Adrenal gland (tissue), 12 donors: ENCODE results near the gene SMG1. TPM values are rescaled to one million over a fixed set of nuclear protein-coding genes. Genes with fewer than 3 reads are reported as not detected.

ENCODE experiments used
- DNase-seq, 7 donors: peaks; one replicate each; pipeline ENCODE4 v3.0.0-alpha.2; 2019 to 2020
- H3K27ac ChIP-seq, 5 donors: fragments of 200-600 bp; sonication (generic) in 4 of 5; 1 replicate in 3 of 5; 2 replicates in 2 of 5; pipeline versions ENCODE4 v1.5.1 to v1.8.0; 2016 to 2020; ENCODE audit warnings: mild to moderate bottlenecking in 1 of 5
- H3K27me3 ChIP-seq: fragments of 200-600 bp; 2 replicates; pipeline ENCODE4 v1.8.0; 2021
- H3K36me3 ChIP-seq, 2 donors: fragments of 200-600 bp; replicated peaks in 1 of 2; 1 replicate in 1 of 2; 2 replicates in 1 of 2; pipeline versions ENCODE4 v1.5.1 to v1.8.0; 2018 to 2022
- H3K4me1 ChIP-seq, 2 donors: fragments of 200-600 bp; replicated peaks in 1 of 2; 1 replicate in 1 of 2; 2 replicates in 1 of 2; pipeline versions ENCODE4 v1.5.1 to v1.8.0; 2018 to 2021
- H3K4me3 ChIP-seq, 4 donors: fragments of 200-600 bp; sonication (generic) in 3 of 4; one replicate each; pipeline ENCODE4 v1.5.1; 2016 to 2018
- H3K9me3 ChIP-seq, 3 donors: fragments of 200-600 bp; sonication (generic) in 1 of 3; replicated peaks in 1 of 3; 1 replicate in 2 of 3; 2 replicates in 1 of 3; pipeline versions ENCODE4 v1.5.1 to v1.8.0; 2016 to 2021
- CTCF ChIP-seq, 6 experiments: fragments of 450-650 bp in 4 of 6; fragments of 200-600 bp in 2 of 6; sonication (generic) in 1 of 6; IDR thresholded peaks; 1 replicate in 5 of 6; 2 replicates in 1 of 6; pipeline versions ENCODE4 v1.5.1 to v1.8.0; 2016 to 2021; ENCODE audit warnings: antibody characterized with exemption in 6 of 6, mild to moderate bottlenecking in 2 of 6, moderate library complexity in 1 of 6
- POLR2A ChIP-seq, 2 donors: fragments of 450-650 bp; IDR thresholded peaks; one replicate each; pipeline ENCODE4 v1.6.1; 2017; ENCODE audit warnings: antibody characterized with exemption in 2 of 2, mild to moderate bottlenecking in 2 of 2, moderate library complexity in 1 of 2
- WGBS, 4 donors: extraction: QIAGEN DNeasy Blood & Tissue Kit in 2 of 4; methylation state at CpG; one replicate each; pipeline versions ENCODE4 v1.1.5 to v1.1.7; 2013 to 2017; 5-methylcytosine and 5-hydroxymethylcytosine counted together
- intact Hi-C, 2 donors: fragments of 100-400 bp; cut with DNase I; formaldehyde crosslinking; loops; one replicate each; pipeline versions ENCODE4 v1.14.1 to v1.15.0; 2022 to 2023
- polyA plus RNA-seq, 3 donors: library from polyadenylated mRNA; stranded (reverse); fragments of 200-250 nt in 2 of 3; fragments of 350-450 nt in 1 of 3; fragmentation: Illumina TruSeq in 1 of 3; extraction: RNeasy Lipid Tissue Mini Kit (QIAGEN cat#74804) in 1 of 3; gene quantifications; one replicate each; pipeline ENCODE4 v1.2.3, GENCODE V29; 2013 to 2014
- total RNA-seq, 9 donors: library from RNA; depleted of rRNA in 4 of 9; stranded (reverse); fragments of >200 nt in 4 of 9; fragments of 120-200 nt in 1 of 9; fragmentation: NEBNext Ultra II Directional in 1 of 9; extraction: Animal tissue kit (Norgen Biotek cat#: 25700) in 1 of 9; gene quantifications; one replicate each; pipeline versions ENCODE4 v1.1.0 to v1.2.4, GENCODE V29; 2013 to 2023
- donor health status: healthy with polysubstance abuse.
- donor health status: Bipolar disorder and iron deficiency.
- donor health status: DM: yes; HTN: yes; CAD: no.
- donor health status: DM: no; HTN: no; CAD: no.
- donor health status: DM: no; HTN: no; CAD: no.
- donor health status: DM: yes; HTN: yes; CAD: no.

The SMG1 gene
- total and polyA plus RNA-seq, 12 donors: 6.3 to 90.9 (median 43.4) TPM

- Histone ChIP-seq H3K4me1 (no peaks in the 10 kb centered on the region), H3K27me3 (no peaks in the 10 kb centered on the region), H3K36me3 (peaks cover 0 to 48% of the 10 kb centered on the region in 2 donors), H3K9me3 (no peaks in the 10 kb centered on the region), H3K4me3 (no peak overlapping the region), H3K27ac (no peak overlapping the region)
- no peak for DNase-seq
- intact Hi-C loops: no loop called here
- 92 to 100% (median 94%) methylated on average over 1 of the region's 1 CpG for WGBS, 4 donors
- no peak for TF ChIP-seq CTCF (IDR thresholded peaks at IDR 0.05)
- TF ChIP-seq POLR2A (IDR thresholded peaks at IDR 0.05): no peak
Observed at GRCh38 chr16:18855196-18855595, 71.0 kb downstream of the SMG1 start.

- no peak overlapping the region for H3K4me3 ChIP-seq
- no peaks in the 10 kb centered on the region for H3K27me3 ChIP-seq
- H3K27ac ChIP-seq: no peak overlapping the region
- peaks cover 0 to 62% of the 10 kb centered on the region in 2 donors for H3K36me3 ChIP-seq
- DNase-seq: no peak
- intact Hi-C loops: no loop called here
- H3K4me1 ChIP-seq: no peaks in the 10 kb centered on the region
- no peaks in the 10 kb centered on the region for H3K9me3 ChIP-seq
- no peak for TF ChIP-seq POLR2A (IDR thresholded peaks at IDR 0.05)
- TF ChIP-seq CTCF (IDR thresholded peaks at IDR 0.05): no peak
Observed at GRCh38 chr16:18853694-18854093, 72.5 kb downstream of the SMG1 start.

DNA sequence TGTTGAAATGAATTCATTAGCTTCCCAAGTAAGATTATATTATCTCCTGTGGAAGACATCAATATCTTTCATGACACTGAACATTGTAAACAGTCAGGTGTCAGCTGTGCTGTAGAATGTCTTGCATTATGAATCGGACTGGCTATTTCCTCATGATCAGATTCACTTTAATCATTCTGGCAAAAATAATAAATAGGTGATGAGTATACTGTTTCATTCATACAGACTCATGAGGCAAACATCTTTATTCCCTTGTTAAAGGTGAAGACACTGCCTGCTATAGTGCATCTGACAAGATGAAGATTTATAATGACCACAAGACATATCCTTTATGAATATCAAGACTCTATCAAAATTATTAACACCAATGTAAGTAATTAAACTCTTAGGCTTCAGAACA lies 73.6 kb downstream of the SMG1 start:
- intact Hi-C loops: no loop called here

DNA sequence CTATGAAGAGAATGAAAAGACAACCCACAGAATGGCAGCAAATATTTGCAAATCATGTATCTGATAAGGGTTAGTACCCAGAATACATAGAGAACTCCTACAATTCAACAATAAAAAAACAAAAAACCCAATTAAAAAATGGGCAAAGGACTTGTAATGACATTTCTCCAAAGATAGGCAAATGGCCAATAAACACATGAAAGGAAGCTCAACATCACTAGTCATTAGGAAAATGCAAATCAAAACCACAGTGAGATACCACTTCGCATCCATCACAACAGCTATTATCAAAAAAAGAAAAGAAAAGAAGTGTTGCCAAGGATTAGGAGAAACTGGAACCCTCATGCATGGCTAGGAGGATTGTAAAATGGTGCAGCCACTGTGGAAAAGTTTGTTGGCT lies 79.8 kb downstream of the SMG1 start:
- Histone ChIP-seq H3K36me3 (peaks cover 0 to 82% of the 10 kb centered on the region in 2 donors), H3K4me3 (no peak overlapping the region), H3K27ac (no peak overlapping the region), H3K9me3 (no peaks in the 10 kb centered on the region), H3K27me3 (no peaks in the 10 kb centered on the region), H3K4me1 (no peaks in the 10 kb centered on the region)
- TF ChIP-seq POLR2A (IDR thresholded peaks at IDR 0.05) (no peak), CTCF (IDR thresholded peaks at IDR 0.05) (no peak)
- 88 to 96% (median 92%) methylated on average over 1 of the region's 1 CpG for WGBS, 4 donors
- intact Hi-C loops: no loop called here
- no peak for DNase-seq

More for the DNA sequence above, 73.6 kb downstream of the SMG1 start:
- Histone ChIP-seq H3K36me3 (peaks cover 0 to 66% of the 10 kb centered on the region in 2 donors), H3K27ac (no peak overlapping the region), H3K27me3 (no peaks in the 10 kb centered on the region), H3K4me3 (no peak overlapping the region), H3K4me1 (no peaks in the 10 kb centered on the region), H3K9me3 (no peaks in the 10 kb centered on the region)
- no peak for TF ChIP-seq CTCF (IDR thresholded peaks at IDR 0.05)
- WGBS, 4 donors: 89 to 91% (median 90%) methylated on average over 1 of the region's 1 CpG
- DNase-seq: no peak
